ENCODE data around the gene RARRES1.

RARRES1 gene

GRCh38 chr3:158731938-158732855 is at the start of gene RARRES1:
Gene RARRES1 (minus strand): TSS chr3:158732457. CDS start chr3:158732415, 42 bp downstream.
- no peak for DNase-seq

GRCh38 chr3:158781849-158782248 is 49.6 kb upstream of the RARRES1 start:
- no peak for DNase-seq

- no peak for DNase-seq
Measured at GRCh38 chr3:158781191-158781590, 48.9 kb upstream of the RARRES1 start.

- DNase-seq, result no peak
Measured at GRCh38 chr3:158780766-158781165, 48.5 kb upstream of the RARRES1 start.

- no peak for DNase-seq
Measured at GRCh38 chr3:158777161-158777873, 45.1 kb upstream of the RARRES1 start.

- DNase-seq, result no peak
Measured at GRCh38 chr3:158776531-158776930, 44.3 kb upstream of the RARRES1 start.

- DNase-seq, result no peak
Measured at GRCh38 chr3:158775426-158776410, 43.5 kb upstream of the RARRES1 start.

- no peak for DNase-seq
Measured at GRCh38 chr3:158774965-158775364, 42.7 kb upstream of the RARRES1 start.

GRCh38 chr3:158773845-158774830 is 41.9 kb upstream of the RARRES1 start:
- no peak for DNase-seq

- no peak for DNase-seq
Measured at GRCh38 chr3:158773166-158773565, 40.9 kb upstream of the RARRES1 start.

GRCh38 chr3:158771982-158772381 is 39.7 kb upstream of the RARRES1 start:
- DNase-seq, result no peak

- DNase-seq, result no peak
Measured at GRCh38 chr3:158771577-158771976, 39.3 kb upstream of the RARRES1 start.

GRCh38 chr3:158770741-158771350 is 38.6 kb upstream of the RARRES1 start:
- DNase-seq, result no peak

- DNase-seq, result no peak
Measured at GRCh38 chr3:158769952-158770740, 37.9 kb upstream of the RARRES1 start.

GRCh38 chr3:158769549-158769948 is 37.3 kb upstream of the RARRES1 start:
- DNase-seq, result no peak

- DNase-seq, result no peak
Measured at GRCh38 chr3:158768881-158769543, 36.8 kb upstream of the RARRES1 start.

GRCh38 chr3:158768361-158768787 is 36.1 kb upstream of the RARRES1 start:
- no peak for DNase-seq

- no peak for DNase-seq
Measured at GRCh38 chr3:158766364-158766763, 34.1 kb upstream of the RARRES1 start.

GRCh38 chr3:158765518-158766205 is 33.4 kb upstream of the RARRES1 start:
- no peak for DNase-seq
